GM06990 (cell line): ENCODE data around the gene SOWAHA.

Source experiments
- DNase-seq: peaks from one replicate; pipeline ENCODE4 v3.0.0-alpha.2; 2011; ENCODE audit not compliant: insufficient read length; ENCODE audit errors: extremely low read depth
- H3K27me3 ChIP-seq: replicated peaks from 2 replicates; pipeline ENCODE4 v1.6.0; 2011; ENCODE audit warnings: low read length; ENCODE audit not compliant: control insufficient read depth, insufficient read depth
- H3K36me3 ChIP-seq: 2 replicates; pipeline ENCODE4 v1.5.1; 2011; ENCODE audit warnings: low read length; ENCODE audit not compliant: control insufficient read depth, insufficient read depth
- H3K4me3 ChIP-seq: replicated peaks from 2 replicates; pipeline ENCODE4 v1.5.1; 2011; ENCODE audit warnings: low read depth, mild to moderate bottlenecking, control low read depth, low read length
- CTCF ChIP-seq: IDR thresholded peaks from 2 replicates; pipeline ENCODE4 v1.5.1; 2011; ENCODE audit warnings: low read length, control low read depth, mild to moderate bottlenecking, inconsistent platforms; ENCODE audit not compliant: insufficient read depth, poor library complexity, severe bottlenecking

SOWAHA gene

GRCh38 chr5:132775476-132775961 lies 37.6 kb upstream of the SOWAHA start:
- no peak overlapping the region for H3K4me3 ChIP-seq
- no peak for DNase-seq
- no peak for TF ChIP-seq CTCF

GRCh38 chr5:132776131-132776937 lies 36.8 kb upstream of the SOWAHA start:
- no peak for TF ChIP-seq CTCF
- no peaks in the 10 kb centered on the region for H3K27me3 ChIP-seq
- H3K36me3 ChIP-seq: no peaks in the 10 kb centered on the region; the same call in 1 of the 2 replicates
- peak overlapping the region; percentile 84 for H3K4me3 ChIP-seq
- peak; percentile 36 for DNase-seq

More at GRCh38 chr5:132775476-132775961, 37.6 kb upstream of the SOWAHA start:
- Histone ChIP-seq H3K27me3 (no peaks in the 10 kb centered on the region), H3K36me3 (no peaks in the 10 kb centered on the region; the same call in 1 of the 2 replicates)

DNA sequence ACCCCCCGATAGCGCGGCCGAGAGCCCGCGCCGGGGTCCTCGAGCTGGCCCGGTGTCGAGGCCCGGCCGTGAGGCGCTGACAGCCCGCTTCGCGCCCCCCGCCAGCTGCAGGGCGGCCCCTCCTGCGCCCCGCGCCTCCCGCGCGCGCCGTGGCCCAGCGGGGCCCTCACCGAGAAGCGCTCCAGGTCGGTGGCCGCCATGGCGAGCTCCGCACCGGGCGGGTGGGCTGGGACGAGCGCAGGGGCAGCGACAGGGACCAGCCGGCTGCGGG lies 36.2 kb upstream of the SOWAHA start:
- no peaks in the 10 kb centered on the region for H3K27me3 ChIP-seq
- no peaks in the 10 kb centered on the region; the same call in 1 of the 2 replicates for H3K36me3 ChIP-seq
- peak overlapping the region; percentile 84 for H3K4me3 ChIP-seq
- DNase-seq: no peak
- no peak for TF ChIP-seq CTCF

- peak; percentile 68 for DNase-seq
Observed at GRCh38 chr5:132777209-132778069, 35.7 kb upstream of the SOWAHA start, which contains the start of gene SEPTIN8. SEPTIN8 (minus strand) TSS chr5:132777239; CDS start chr5:132777137, 102 bp downstream.

DNA sequence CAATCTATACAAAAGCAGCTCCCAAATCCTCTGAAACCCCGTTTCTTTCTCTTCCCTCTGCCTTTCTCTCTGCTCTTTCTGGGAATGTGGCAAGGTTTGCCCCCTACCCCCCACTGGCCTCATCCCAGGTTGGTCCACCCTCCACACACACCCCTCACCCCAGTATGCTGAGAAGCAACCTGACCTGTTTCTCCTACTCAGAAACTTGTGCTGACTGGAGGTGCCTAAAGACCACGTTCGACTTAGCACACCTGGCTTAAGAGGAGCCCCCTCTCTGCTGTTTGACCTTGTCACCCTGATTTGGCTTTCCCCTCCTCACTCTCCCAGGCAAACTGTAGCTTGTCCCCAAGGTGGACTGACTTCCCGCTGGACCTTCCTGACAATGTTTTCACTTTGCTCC lies 35.0 kb upstream of the SOWAHA start:
- no peak overlapping the region; the same call in 1 of the 2 replicates for H3K4me3 ChIP-seq
- DNase-seq: no peak
- TF ChIP-seq CTCF: no peak
- H3K27me3 ChIP-seq: no peaks in the 10 kb centered on the region
- H3K36me3 ChIP-seq: no peaks in the 10 kb centered on the region; the same call in 1 of the 2 replicates

More at GRCh38 chr5:132777209-132778069, 35.7 kb upstream of the SOWAHA start, which contains the start of gene SEPTIN8:
- TF ChIP-seq CTCF: no peak
- peak within 1 kb of the TSS; percentile 84 for H3K4me3 ChIP-seq
- no peaks in the 10 kb centered on the region; the same call in 1 of the 2 replicates for H3K36me3 ChIP-seq
- no peaks in the 10 kb centered on the region for H3K27me3 ChIP-seq
